Fibroblast of villous mesenchyme (primary cell): ENCODE measurements around the gene LARP1B. TPM values are rescaled to one million over a fixed set of nuclear protein-coding genes. Genes with fewer than 3 reads are reported as not detected.
"Not testable (repeated sequence)": the region's sequence is repeated elsewhere in the genome, so short reads cannot be mapped to it uniquely, and the experiment has no call there.

Source experiments
- DNase-seq: peaks from one replicate; pipeline ENCODE4 v3.0.0-alpha.2; 2010; ENCODE audit warnings: low read depth
- H3K4me3 ChIP-seq: 2 replicates; pipeline ENCODE4 v1.5.1; 2011; ENCODE audit warnings: low read depth, mild to moderate bottlenecking, low read length
- CTCF ChIP-seq: IDR thresholded peaks from 2 replicates; pipeline ENCODE4 v1.5.1; 2012; ENCODE audit warnings: low read depth, mild to moderate bottlenecking, low read length; ENCODE audit not compliant: insufficient read depth
- total RNA-seq: library from RNA; depleted of rRNA; stranded (reverse); fragments of >200 nt; gene quantifications from 2 replicates; pipeline ENCODE4 v1.2.3, GENCODE V29; 2012

The LARP1B gene
- total RNA-seq, 1 donor: 25.5 TPM

GRCh38 chr4:128247906-128248305 is 186.8 kb downstream of the LARP1B start:
- no peak for DNase-seq
- no peak for TF ChIP-seq CTCF
- no peak overlapping the region for H3K4me3 ChIP-seq

- no peak for DNase-seq
- no peak for TF ChIP-seq CTCF
- H3K4me3 ChIP-seq: no peak overlapping the region
These were observed 188.9 kb downstream of the LARP1B start for GRCh38 chr4:128249787-128250668.

- H3K4me3 ChIP-seq: no peak overlapping the region
- DNase-seq: no peak
- no peak for TF ChIP-seq CTCF
These were observed 194.8 kb downstream of the LARP1B start for GRCh38 chr4:128255906-128256305.

GRCh38 chr4:128256539-128256938 is 195.4 kb downstream of the LARP1B start:
- no peak for DNase-seq
- TF ChIP-seq CTCF: no peak
- no peak overlapping the region for H3K4me3 ChIP-seq

GRCh38 chr4:128258166-128258565 is 197.1 kb downstream of the LARP1B start:
- DNase-seq, H3K4me3 ChIP-seq: not testable (repeated sequence)

GRCh38 chr4:128259889-128260288 is 198.8 kb downstream of the LARP1B start:
- H3K4me3 ChIP-seq, DNase-seq: not testable (repeated sequence)

Other genes with a start within 250 kb of the LARP1B start
- gene PLK4, start 180.4 kb upstream of the LARP1B start, total RNA-seq: 5.8 and 11.7 TPM in 2 replicates
- 21.6 and 28.1 TPM in 2 replicates for gene MFSD8, start 96.1 kb upstream of the LARP1B start, total RNA-seq
- 5.5 and 8.6 TPM in 2 replicates for gene ABHD18, start 95.9 kb upstream of the LARP1B start, total RNA-seq
- gene PGRMC2, start 226.5 kb downstream of the LARP1B start, total RNA-seq: 37.0 and 60.5 TPM in 2 replicates